Adrenal gland (tissue), 12 donors: Measurements from ENCODE around the gene TCF4. TPM values are rescaled to one million over a fixed set of nuclear protein-coding genes. Genes with fewer than 3 reads are reported as not detected.

ENCODE experiments used
- DNase-seq, 7 donors: peaks; one replicate each; pipeline ENCODE4 v3.0.0-alpha.2; 2019 to 2020
- H3K27ac ChIP-seq, 5 donors: fragments of 200-600 bp; sonication (generic) in 4 of 5; 1 replicate in 3 of 5; 2 replicates in 2 of 5; pipeline versions ENCODE4 v1.5.1 to v1.8.0; 2016 to 2020; ENCODE audit warnings: mild to moderate bottlenecking in 1 of 5
- H3K27me3 ChIP-seq: fragments of 200-600 bp; 2 replicates; pipeline ENCODE4 v1.8.0; 2021
- H3K36me3 ChIP-seq, 2 donors: fragments of 200-600 bp; replicated peaks in 1 of 2; 1 replicate in 1 of 2; 2 replicates in 1 of 2; pipeline versions ENCODE4 v1.5.1 to v1.8.0; 2018 to 2022
- H3K4me1 ChIP-seq, 2 donors: fragments of 200-600 bp; replicated peaks in 1 of 2; 1 replicate in 1 of 2; 2 replicates in 1 of 2; pipeline versions ENCODE4 v1.5.1 to v1.8.0; 2018 to 2021
- H3K4me3 ChIP-seq, 4 donors: fragments of 200-600 bp; sonication (generic) in 3 of 4; one replicate each; pipeline ENCODE4 v1.5.1; 2016 to 2018
- H3K9me3 ChIP-seq, 3 donors: fragments of 200-600 bp; sonication (generic) in 1 of 3; replicated peaks in 1 of 3; 1 replicate in 2 of 3; 2 replicates in 1 of 3; pipeline versions ENCODE4 v1.5.1 to v1.8.0; 2016 to 2021
- CTCF ChIP-seq, 6 experiments: fragments of 450-650 bp in 4 of 6; fragments of 200-600 bp in 2 of 6; sonication (generic) in 1 of 6; IDR thresholded peaks; 1 replicate in 5 of 6; 2 replicates in 1 of 6; pipeline versions ENCODE4 v1.5.1 to v1.8.0; 2016 to 2021; ENCODE audit warnings: antibody characterized with exemption in 6 of 6, mild to moderate bottlenecking in 2 of 6, moderate library complexity in 1 of 6
- POLR2A ChIP-seq, 2 donors: fragments of 450-650 bp; IDR thresholded peaks; one replicate each; pipeline ENCODE4 v1.6.1; 2017; ENCODE audit warnings: antibody characterized with exemption in 2 of 2, mild to moderate bottlenecking in 2 of 2, moderate library complexity in 1 of 2
- WGBS, 4 donors: extraction: QIAGEN DNeasy Blood & Tissue Kit in 2 of 4; methylation state at CpG; one replicate each; pipeline versions ENCODE4 v1.1.5 to v1.1.7; 2013 to 2017; 5-methylcytosine and 5-hydroxymethylcytosine counted together
- intact Hi-C, 2 donors: fragments of 100-400 bp; cut with DNase I; formaldehyde crosslinking; loops; one replicate each; pipeline versions ENCODE4 v1.14.1 to v1.15.0; 2022 to 2023
- polyA plus RNA-seq, 3 donors: library from polyadenylated mRNA; stranded (reverse); fragments of 200-250 nt in 2 of 3; fragments of 350-450 nt in 1 of 3; fragmentation: Illumina TruSeq in 1 of 3; extraction: RNeasy Lipid Tissue Mini Kit (QIAGEN cat#74804) in 1 of 3; gene quantifications; one replicate each; pipeline ENCODE4 v1.2.3, GENCODE V29; 2013 to 2014
- total RNA-seq, 9 donors: library from RNA; depleted of rRNA in 4 of 9; stranded (reverse); fragments of >200 nt in 4 of 9; fragments of 120-200 nt in 1 of 9; fragmentation: NEBNext Ultra II Directional in 1 of 9; extraction: Animal tissue kit (Norgen Biotek cat#: 25700) in 1 of 9; gene quantifications; one replicate each; pipeline versions ENCODE4 v1.1.0 to v1.2.4, GENCODE V29; 2013 to 2023
- donor health status: healthy with polysubstance abuse.
- donor health status: Bipolar disorder and iron deficiency.
- donor health status: DM: yes; HTN: yes; CAD: no.
- donor health status: DM: no; HTN: no; CAD: no.
- donor health status: DM: no; HTN: no; CAD: no.
- donor health status: DM: yes; HTN: yes; CAD: no.

TCF4 gene
- total and polyA plus RNA-seq, 12 donors: 21.9 to 196 (median 112) TPM

GRCh38 chr18:55314615-55315237 is 273.3 kb downstream of the TCF4 start:
- Histone ChIP-seq H3K4me3 (no peak overlapping the region), H3K4me1 (peaks cover 25 to 77% of the 10 kb centered on the region in 2 donors), H3K36me3 (no peaks in the 10 kb centered on the region), H3K9me3 (no peaks in the 10 kb centered on the region), H3K27ac (peak overlapping the region in 1 of 5 donors; percentile 18), H3K27me3 (no peaks in the 10 kb centered on the region)
- intact Hi-C loops: loop anchor here in 1 of 2 donors (10.0 kb wide), 1 partner anchor 50 kb away; no protein-coding TSS in a partner anchor
- no peak for TF ChIP-seq POLR2A (IDR thresholded peaks at IDR 0.05)
- TF ChIP-seq CTCF (IDR thresholded peaks at IDR 0.05): no peak
- no peak for DNase-seq

- intact Hi-C loops: loop anchor here in 1 of 2 donors (10.0 kb wide), 1 partner anchor 49 kb away; no protein-coding TSS in a partner anchor
These were observed 274.0 kb downstream of the TCF4 start for GRCh38 chr18:55314031-55314430.

GRCh38 chr18:55310863-55311262 is 277.1 kb downstream of the TCF4 start:
- intact Hi-C loops: loop anchor here in 1 of 2 donors (10.0 kb wide), 1 partner anchor 46 kb away; no protein-coding TSS in a partner anchor

More at GRCh38 chr18:55314031-55314430, 274.0 kb downstream of the TCF4 start:
- Histone ChIP-seq H3K36me3 (no peaks in the 10 kb centered on the region), H3K27me3 (no peaks in the 10 kb centered on the region), H3K4me3 (peak overlapping the region in 1 of 4 donors; percentile 30), H3K9me3 (no peaks in the 10 kb centered on the region), H3K27ac (no peak overlapping the region), H3K4me1 (peaks cover 25 to 74% of the 10 kb centered on the region in 2 donors)
- 50 to 62% (median 54%) methylated on average over 1 of the region's 1 CpG for WGBS, 4 donors
- no peak for TF ChIP-seq POLR2A (IDR thresholded peaks at IDR 0.05)
- TF ChIP-seq CTCF (IDR thresholded peaks at IDR 0.05): no peak
- DNase-seq: no peak

More at GRCh38 chr18:55310863-55311262, 277.1 kb downstream of the TCF4 start:
- WGBS, 4 donors: 81 to 89% (median 86%) methylated on average over 2 of the region's 2 CpGs
- Histone ChIP-seq H3K27me3 (no peaks in the 10 kb centered on the region), H3K4me3 (no peak overlapping the region), H3K4me1 (peaks cover 9 to 55% of the 10 kb centered on the region in 2 donors), H3K9me3 (no peaks in the 10 kb centered on the region), H3K27ac (no peak overlapping the region), H3K36me3 (no peaks in the 10 kb centered on the region)
- TF ChIP-seq POLR2A (IDR thresholded peaks at IDR 0.05): no peak
- no peak for TF ChIP-seq CTCF (IDR thresholded peaks at IDR 0.05)
- no peak for DNase-seq
